WTC11 (cell line): ENCODE results near the gene SNRPD3.

Source experiments
- CBFB ChIP-seq: sonication (generic); formaldehyde crosslinking; IDR thresholded peaks from 2 replicates; pipeline ENCODE4 v1.8.1; 2022; ENCODE audit warnings: mild to moderate bottlenecking, low read depth, missing genetic modification reagents
- CREB1 ChIP-seq: sonication (generic); formaldehyde crosslinking; IDR thresholded peaks from 2 replicates; pipeline ENCODE4 v1.8.0; 2023; ENCODE audit warnings: mild to moderate bottlenecking, missing genetic modification reagents
- KAT7 ChIP-seq: sonication (generic); formaldehyde crosslinking; IDR thresholded peaks from 2 replicates; pipeline ENCODE4 v1.8.1; 2023; ENCODE audit warnings: missing genetic modification reagents, mild to moderate bottlenecking, borderline replicate concordance
- RELA ChIP-seq: sonication (generic); formaldehyde crosslinking; IDR thresholded peaks from 2 replicates; pipeline ENCODE4 v1.8.1; 2022; ENCODE audit warnings: missing genetic modification reagents, mild to moderate bottlenecking, borderline replicate concordance
- SMAD4 ChIP-seq: sonication (generic); formaldehyde crosslinking; IDR thresholded peaks from 2 replicates; pipeline ENCODE4 v1.8.0; 2022; ENCODE audit warnings: mild to moderate bottlenecking, missing genetic modification reagents
- SP1 ChIP-seq: sonication (generic); formaldehyde crosslinking; conservative IDR thresholded peaks from 2 replicates; pipeline ENCODE4 v1.8.1; 2022; ENCODE audit warnings: missing genetic modification reagents
- TEAD4 ChIP-seq: sonication (generic); formaldehyde crosslinking; IDR thresholded peaks from 2 replicates; pipeline ENCODE4 v1.8.0; 2022; ENCODE audit warnings: mild to moderate bottlenecking, missing genetic modification reagents
- ZNF317 ChIP-seq: sonication (generic); formaldehyde crosslinking; IDR thresholded peaks from 2 replicates; pipeline ENCODE4 v1.8.1; 2023; ENCODE audit warnings: low read depth, mild to moderate bottlenecking, moderate library complexity, missing genetic modification reagents, borderline replicate concordance
- TF ChIP-seq, protein P1 (sequence below): fragments of 200-600 bp; IDR thresholded peaks from 2 replicates; pipeline ENCODE4 v1.8.0; 2022; ENCODE audit warnings: antibody characterized with exemption
- TF ChIP-seq, protein P2 (sequence below): fragments of 250-450 bp; sonication (Bioruptor Pico); IDR thresholded peaks from 2 replicates; pipeline ENCODE4 v2.1.2; 2022; ENCODE audit warnings: mild to moderate bottlenecking, moderate library complexity

DNA sequence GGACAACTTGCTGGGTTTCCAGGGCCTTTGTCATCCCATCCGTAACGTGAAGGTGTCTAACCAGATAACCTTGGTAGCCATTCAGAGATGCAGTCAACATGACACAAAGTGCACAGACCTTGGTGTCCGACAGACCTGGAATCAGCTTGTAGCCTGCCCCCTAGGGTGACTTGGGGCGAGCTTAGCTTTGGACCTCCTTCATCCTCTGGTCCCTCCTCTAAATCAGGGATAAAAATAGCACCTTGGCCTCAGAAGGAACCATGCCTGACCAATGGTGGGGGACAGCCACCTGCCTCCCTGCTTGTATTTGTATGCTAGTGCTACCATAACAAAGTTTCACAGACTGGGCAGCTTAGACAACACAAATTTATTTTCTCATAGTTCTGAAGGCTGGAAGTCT, 3.7 kb downstream of the SNRPD3 start:
- TF ChIP-seq TEAD4 (CRISPR knock-in tag) (no peak), CBFB (CRISPR knock-in tag) (no peak), ZNF317 (CRISPR knock-in tag) (no peak), SP1 (no peak), SMAD4 (CRISPR knock-in tag) (no peak), KAT7 (CRISPR knock-in tag) (no peak), RELA (CRISPR knock-in tag) (no peak), CREB1 (no peak)
- TF ChIP-seq, protein P1, sequence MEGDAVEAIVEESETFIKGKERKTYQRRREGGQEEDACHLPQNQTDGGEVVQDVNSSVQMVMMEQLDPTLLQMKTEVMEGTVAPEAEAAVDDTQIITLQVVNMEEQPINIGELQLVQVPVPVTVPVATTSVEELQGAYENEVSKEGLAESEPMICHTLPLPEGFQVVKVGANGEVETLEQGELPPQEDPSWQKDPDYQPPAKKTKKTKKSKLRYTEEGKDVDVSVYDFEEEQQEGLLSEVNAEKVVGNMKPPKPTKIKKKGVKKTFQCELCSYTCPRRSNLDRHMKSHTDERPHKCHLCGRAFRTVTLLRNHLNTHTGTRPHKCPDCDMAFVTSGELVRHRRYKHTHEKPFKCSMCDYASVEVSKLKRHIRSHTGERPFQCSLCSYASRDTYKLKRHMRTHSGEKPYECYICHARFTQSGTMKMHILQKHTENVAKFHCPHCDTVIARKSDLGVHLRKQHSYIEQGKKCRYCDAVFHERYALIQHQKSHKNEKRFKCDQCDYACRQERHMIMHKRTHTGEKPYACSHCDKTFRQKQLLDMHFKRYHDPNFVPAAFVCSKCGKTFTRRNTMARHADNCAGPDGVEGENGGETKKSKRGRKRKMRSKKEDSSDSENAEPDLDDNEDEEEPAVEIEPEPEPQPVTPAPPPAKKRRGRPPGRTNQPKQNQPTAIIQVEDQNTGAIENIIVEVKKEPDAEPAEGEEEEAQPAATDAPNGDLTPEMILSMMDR = no peak
- TF ChIP-seq, protein P2, sequence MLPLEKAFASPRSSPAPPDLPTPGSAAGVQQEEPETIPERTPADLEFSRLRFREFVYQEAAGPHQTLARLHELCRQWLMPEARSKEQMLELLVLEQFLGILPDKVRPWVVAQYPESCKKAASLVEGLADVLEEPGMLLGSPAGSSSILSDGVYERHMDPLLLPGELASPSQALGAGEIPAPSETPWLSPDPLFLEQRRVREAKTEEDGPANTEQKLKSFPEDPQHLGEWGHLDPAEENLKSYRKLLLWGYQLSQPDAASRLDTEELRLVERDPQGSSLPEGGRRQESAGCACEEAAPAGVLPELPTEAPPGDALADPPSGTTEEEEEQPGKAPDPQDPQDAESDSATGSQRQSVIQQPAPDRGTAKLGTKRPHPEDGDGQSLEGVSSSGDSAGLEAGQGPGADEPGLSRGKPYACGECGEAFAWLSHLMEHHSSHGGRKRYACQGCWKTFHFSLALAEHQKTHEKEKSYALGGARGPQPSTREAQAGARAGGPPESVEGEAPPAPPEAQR (CRISPR knock-in tag) = no peak
